Activated T-cell treated with anti-CD3 and anti-CD28 coated beads, Interleukin-2, amount 50 U/mL, for 48 hours (primary cell): ENCODE data around the gene IL1RN.

Experiments used
- DNase-seq, 2 experiments: peaks; one replicate each; pipeline ENCODE4 v3.0.0-alpha.2; 2020

Gene IL1RN

GRCh38 chr2:113157118-113157896 lies 29.9 kb downstream of the IL1RN start:
- DNase-seq: peak; percentile 57 to 70

- peak in 1 of 2 experiments; percentile 30 for DNase-seq
These were observed 30.7 kb downstream of the IL1RN start for GRCh38 chr2:113157897-113158753.

GRCh38 chr2:113158884-113159553 lies 31.6 kb downstream of the IL1RN start:
- no peak for DNase-seq

- no peak for DNase-seq
These were observed 32.9 kb downstream of the IL1RN start for GRCh38 chr2:113160248-113160647.

- no peak for DNase-seq
These were observed 33.6 kb downstream of the IL1RN start for GRCh38 chr2:113160962-113161361.

- DNase-seq: no peak
These were observed 34.8 kb downstream of the IL1RN start for GRCh38 chr2:113162173-113162572.

- no peak for DNase-seq
These were observed 35.5 kb downstream of the IL1RN start for GRCh38 chr2:113162869-113163268.

GRCh38 chr2:113164215-113164929 lies 37.0 kb downstream of the IL1RN start:
- peak in 1 of 2 experiments; percentile 7 for DNase-seq

GRCh38 chr2:113164930-113165585 lies 37.7 kb downstream of the IL1RN start:
- DNase-seq: peak in 1 of 2 experiments; percentile 14

GRCh38 chr2:113166187-113166645 lies 38.8 kb downstream of the IL1RN start:
- DNase-seq: peak in 1 of 2 experiments; percentile 11

GRCh38 chr2:113167115-113167932 lies 39.9 kb downstream of the IL1RN start:
- peak; percentile 62 to 68 for DNase-seq

- no peak for DNase-seq
These were observed 40.6 kb downstream of the IL1RN start for GRCh38 chr2:113167962-113168340.

- DNase-seq: no peak
These were observed 41.7 kb downstream of the IL1RN start for GRCh38 chr2:113169002-113169530.

GRCh38 chr2:113169586-113169985 lies 42.2 kb downstream of the IL1RN start:
- peak in 1 of 2 experiments; percentile 7 for DNase-seq

GRCh38 chr2:113171334-113172075 lies 44.1 kb downstream of the IL1RN start:
- DNase-seq: peak in 1 of 2 experiments; percentile 15

- peak in 1 of 2 experiments; percentile 17 for DNase-seq
These were observed 45.5 kb downstream of the IL1RN start for GRCh38 chr2:113172721-113173541.

- DNase-seq: peak; percentile 90 to 92
These were observed 46.4 kb downstream of the IL1RN start, which contains the start of gene PSD4 for GRCh38 chr2:113173542-113174375. PSD4 (plus strand) TSS chr2:113173971; CDS start chr2:113182457, 8,486 bp downstream.

GRCh38 chr2:113174376-113174750 lies 47.0 kb downstream of the IL1RN start:
- no peak for DNase-seq
